ENCODE results near the gene CDKN3.

GRCh38 chr14:54462048-54462447 is 65.2 kb downstream of the CDKN3 start:
- TF ChIP-seq CTCF (IDR thresholded peaks at IDR 0.05; ENCODE audit: borderline replicate concordance, extremely low read depth, low read length, poor library complexity, severe bottlenecking) = no peak
- no peak for TF ChIP-seq EZH2 (IDR thresholded peaks at IDR 0.05; ENCODE audit: borderline replicate concordance, low read depth, low read length, severe bottlenecking)

Measured in DND-41 (cell line).